Measurements from ENCODE around the gene CRYZL1. TPM values are rescaled to one million over a fixed set of nuclear protein-coding genes. Genes with fewer than 3 reads are reported as not detected.
A peak's percentile ranks its signal among the peaks of the same experiment; 100 is the strongest.

The CRYZL1 gene
- total and polyA plus RNA-seq, 2 of the 8 experiments (the other 6 are each of a cell fraction or from before 2014, with no cell fraction given): 15.6 to 15.8 TPM

- 92% methylated on average over 1 of the region's 1 CpG; no CpG with 5 or more reads in 1 of the 2 experiments for WGBS, 2 experiments (ENCODE audit: extremely low coverage in 1 of 2, insufficient coverage in 1 of 2, insufficient read length in 1 of 2, insufficient replicate concordance in 2 of 2, low coverage in 1 of 2, low lambda C conversion rate in 2 of 2, missing lambda C conversion rate in 1 of 2)
- Histone ChIP-seq H3K4me3 (ENCODE audit: extremely low read depth in 1 of 4, insufficient read depth in 2 of 4, low read depth in 3 of 4, low read length in 4 of 4) (no peak overlapping the region), H4K8ac (ENCODE audit: extremely low read depth, insufficient read depth, low read length) (no peak overlapping the region), H3K14ac (ENCODE audit: insufficient read length) (no peak overlapping the region), H4K5ac (ENCODE audit: insufficient read length, low read depth, low read length) (no peak overlapping the region), H4K91ac (replicated peaks; ENCODE audit: insufficient read length, low read length) (no peak overlapping the region), H2BK20ac (ENCODE audit: low read length) (no peak overlapping the region), H3K4me2 (ENCODE audit: insufficient read depth in 1 of 2, low read depth in 2 of 2, low read length in 2 of 2) (no peak overlapping the region), H2AK5ac (ENCODE audit: low read depth, low read length) (no peak overlapping the region), H2BK15ac (ENCODE audit: low read length) (0 out of 2 replicates have a peak overlapping the region, but pooled peaks have one; percentile 77), H3K56ac (replicated peaks; ENCODE audit: insufficient read length, low read depth, low read length) (no peak overlapping the region), H3K4ac (replicated peaks; ENCODE audit: insufficient read length, low read depth, low read length) (no peak overlapping the region), H3K27me3 (replicated peaks in 1 of 4; ENCODE audit: control insufficient read depth in 3 of 4, extremely low read depth in 1 of 4, insufficient read depth in 3 of 4, low read length in 3 of 4) (no peaks in the 10 kb centered on the region), H2AFZ (ENCODE audit: low read length) (no peak overlapping the region), H4K20me1 (replicated peaks in 1 of 2; ENCODE audit: control insufficient read depth in 1 of 2, insufficient read depth in 2 of 2, low read length in 2 of 2) (peaks cover 6 to 24% of the 10 kb centered on the region in 2 experiments), H2BK12ac (ENCODE audit: low read depth, low read length) (no peak overlapping the region), H3K4me1 (replicated peaks in 1 of 4; ENCODE audit: control insufficient read depth in 3 of 4, insufficient read depth in 4 of 4, low read length in 3 of 4) (peaks cover 0 to 9% (median 2%) of the 10 kb centered on the region in 4 experiments; a peak in 3 of 7 replicates), H3K36me3 (ENCODE audit: control insufficient read depth in 2 of 4, insufficient read depth in 4 of 4, low read length in 3 of 4) (no peaks in the 10 kb centered on the region), H3K9ac (replicated peaks in 1 of 4; ENCODE audit: extremely low read depth in 1 of 4, low read depth in 3 of 4, low read length in 3 of 4) (no peak overlapping the region), H3K23me2 (ENCODE audit: low read depth, low read length) (no peaks in the 10 kb centered on the region), H3K18ac (ENCODE audit: extremely low read depth, low read length) (no peak overlapping the region), H3K27ac (ENCODE audit: low read depth, low read length) (no peak overlapping the region), H2BK5ac (ENCODE audit: low read depth, low read length) (no peak overlapping the region), H3K79me1 (ENCODE audit: low read depth, low read length) (peaks cover 9% of the 10 kb centered on the region), H3K9me3 (ENCODE audit: insufficient read depth in 2 of 2, low read depth in 1 of 2, low read length in 1 of 2) (no peaks in the 10 kb centered on the region), H3K79me2 (ENCODE audit: control insufficient read depth in 1 of 2, insufficient read depth in 2 of 2, low read length in 2 of 2) (peaks cover 26 to 98% of the 10 kb centered on the region in 2 experiments), H3K23ac (ENCODE audit: insufficient read length) (no peak overlapping the region), H2BK120ac (replicated peaks; ENCODE audit: low read depth, low read length) (no peak overlapping the region)
- no peak for DNase-seq (ENCODE audit: low read depth in 1 of 2, low spot score in 2 of 2)
- FAIRE-seq: no peak
- ChIA-PET POLR2A (ENCODE audit: partially characterized antibody) (no interaction called here), CTCF (ENCODE audit: partially characterized antibody) (interaction anchor here (1.4 kb wide), 1 partner anchor 235 kb away, joined by 3 read pairs; no protein-coding TSS in a partner anchor)
- TF ChIP-seq POLR2A (IDR thresholded peaks at IDR 0.05; ENCODE audit: control extremely low read depth in 1 of 2, low read depth in 2 of 2, low read length in 2 of 2) (no peak), EP300 (IDR thresholded peaks at IDR 0.05; ENCODE audit: borderline replicate concordance in 1 of 2, low read depth in 2 of 2, low read length in 2 of 2) (no peak), JUN (IDR thresholded peaks at IDR 0.05; ENCODE audit: low read depth, low read length) (no peak), RFX5 (IDR thresholded peaks at IDR 0.05; ENCODE audit: borderline replicate concordance, low read depth, low read length) (no peak), KDM4A (IDR thresholded peaks at IDR 0.05; ENCODE audit: low read depth, low read length, severe bottlenecking) (no peak), ASH2L (IDR thresholded peaks at IDR 0.05; ENCODE audit: low read length) (no peak), GABPA (IDR thresholded peaks at IDR 0.05; ENCODE audit: borderline replicate concordance, insufficient read depth, low read length) (no peak), CTCF (IDR thresholded peaks at IDR 0.05; ENCODE audit: control extremely low read depth in 1 of 3, insufficient read depth in 1 of 3, low read depth in 1 of 3, low read length in 3 of 3) (no peak), TAF1 (IDR thresholded peaks at IDR 0.05; ENCODE audit: low read depth, low read length) (no peak), PHF8 (conservative IDR thresholded peaks at IDR 0.05; ENCODE audit: low read depth, low read length) (no peak), CBX5 (IDR thresholded peaks at IDR 0.05; ENCODE audit: low read depth, low read length) (no peak), SRF (IDR thresholded peaks at IDR 0.05; ENCODE audit: low read depth, low read length) (no peak), CREB1 (IDR thresholded peaks at IDR 0.05) (no peak)
Observed at GRCh38 chr21:33659568-33659949, 18.0 kb upstream of the CRYZL1 start.

Data from H1 (cell line).